ENCODE measurements around the gene ASGR2.

GRCh38 chr17:7063518-7064094, 51.0 kb downstream of the ASGR2 start:
- no peak for TF ChIP-seq USF1 (IDR thresholded peaks at IDR 0.05)
- TF ChIP-seq EGR1 (IDR thresholded peaks at IDR 0.05) = no peak
- no peak for TF ChIP-seq EP300 (IDR thresholded peaks at IDR 0.05; ENCODE audit: borderline replicate concordance)
- TF ChIP-seq CEBPB (IDR thresholded peaks at IDR 0.05) = no peak
- TF ChIP-seq REST (IDR thresholded peaks at IDR 0.05; ENCODE audit: low read depth) = no peak
- TF ChIP-seq FOXM1 (IDR thresholded peaks at IDR 0.05; ENCODE audit: borderline replicate concordance, low read depth) = no peak
- no peak for TF ChIP-seq YY1 (IDR thresholded peaks at IDR 0.05; ENCODE audit: low read depth)
- no peak for TF ChIP-seq CREB1 (IDR thresholded peaks at IDR 0.05; ENCODE audit: low read depth)
- no peak for TF ChIP-seq TAF1 (IDR thresholded peaks at IDR 0.05; ENCODE audit: low read depth)
